HepG2 (cell line): ENCODE results near the gene CFAP90. TPM values are rescaled to one million over a fixed set of nuclear protein-coding genes. Genes with fewer than 3 reads are reported as not detected.

Source experiments
- ARID2 ChIP-seq: sonication (generic); formaldehyde crosslinking; IDR thresholded peaks from 2 replicates; pipeline ENCODE4 v1.8.1; 2022; ENCODE audit warnings: mild to moderate bottlenecking, missing genetic modification reagents, borderline replicate concordance
- CEBPB ChIP-seq: IDR thresholded peaks from 2 replicates; pipeline ENCODE4 v1.6.1; 2011; ENCODE audit warnings: low read depth, low read length, improper control_type of control experiment, borderline replicate concordance
- CREM ChIP-seq, 2 experiments: sonication (generic) in 1 of 2; formaldehyde crosslinking in 1 of 2; IDR thresholded peaks; 2 replicates each; pipeline versions ENCODE4 v1.4.0 to v1.6.1; 2016 to 2020; ENCODE audit warnings: antibody characterized with exemption in 1 of 2, mild to moderate bottlenecking in 1 of 2, missing genetic modification reagents in 1 of 2
- HDAC1 ChIP-seq: sonication (generic); formaldehyde crosslinking; IDR thresholded peaks from 2 replicates; pipeline ENCODE4 v1.5.1; 2020; ENCODE audit warnings: mild to moderate bottlenecking, missing genetic modification reagents
- HMGXB4 ChIP-seq, 2 experiments: sonication (generic) in 1 of 2; formaldehyde crosslinking in 1 of 2; IDR thresholded peaks; 2 replicates each; pipeline versions ENCODE4 v1.4.0 to v1.6.1; 2018 to 2020; ENCODE audit warnings: missing genetic modification reagents in 2 of 2, borderline replicate concordance in 1 of 2, low read depth in 1 of 2, mild to moderate bottlenecking in 1 of 2, missing biosample characterization in 1 of 2
- KAT7 ChIP-seq: IDR thresholded peaks from 2 replicates; pipeline ENCODE4 v1.6.1; 2018; ENCODE audit warnings: borderline replicate concordance, missing compliant biosample characterization
- MLLT10 ChIP-seq: sonication (generic); formaldehyde crosslinking; IDR thresholded peaks from 2 replicates; pipeline ENCODE4 v1.4.0; 2020; ENCODE audit warnings: missing genetic modification reagents
- NFKB2 ChIP-seq: sonication (generic); formaldehyde crosslinking; IDR thresholded peaks from 2 replicates; pipeline ENCODE4 v1.4.0; 2020; ENCODE audit warnings: missing genetic modification reagents, borderline replicate concordance
- NFKBIZ ChIP-seq: IDR thresholded peaks from 2 replicates; pipeline ENCODE4 v1.6.1; 2018; ENCODE audit warnings: missing genetic modification reagents, missing compliant biosample characterization
- RORA ChIP-seq: sonication (generic); formaldehyde crosslinking; IDR thresholded peaks from 2 replicates; pipeline ENCODE4 v1.5.0; 2020; ENCODE audit warnings: mild to moderate bottlenecking, missing genetic modification reagents, moderate library complexity
- SAFB2 ChIP-seq: sonication (generic); formaldehyde crosslinking; IDR thresholded peaks from 2 replicates; pipeline ENCODE4 v1.5.1; 2020; ENCODE audit warnings: missing genetic modification reagents, low read depth, mild to moderate bottlenecking, borderline replicate concordance
- SAP130 ChIP-seq: IDR thresholded peaks from 2 replicates; pipeline ENCODE4 v1.6.1; 2016; ENCODE audit warnings: low read depth
- SRSF4 ChIP-seq: fragments of 200-400 bp; formaldehyde crosslinking; IDR thresholded peaks from one replicate; pipeline ENCODE4 v1.6.1; 2018; ENCODE audit warnings: mild to moderate bottlenecking, low read depth, low read length, moderate library complexity; ENCODE audit not compliant: poor library complexity, severe bottlenecking
- TARDBP ChIP-seq: sonication (generic); formaldehyde crosslinking; IDR thresholded peaks from 2 replicates; pipeline ENCODE4 v1.8.0; 2022; ENCODE audit warnings: mild to moderate bottlenecking, missing genetic modification reagents
- TERF1 ChIP-seq: sonication (generic); formaldehyde crosslinking; IDR thresholded peaks from 2 replicates; pipeline ENCODE4 v1.8.0; 2022; ENCODE audit warnings: mild to moderate bottlenecking, missing genetic modification reagents, moderate library complexity
- TIGD3 ChIP-seq: sonication (generic); formaldehyde crosslinking; IDR thresholded peaks from 2 replicates; pipeline ENCODE4 v1.5.1; 2020; ENCODE audit warnings: mild to moderate bottlenecking, missing genetic modification reagents, borderline replicate concordance
- ZNF343 ChIP-seq: sonication (generic); formaldehyde crosslinking; IDR thresholded peaks from 2 replicates; pipeline ENCODE4 v1.4.0; 2020; ENCODE audit warnings: mild to moderate bottlenecking, missing genetic modification reagents
- ZNF563 ChIP-seq: sonication (generic); formaldehyde crosslinking; IDR thresholded peaks from 2 replicates; pipeline ENCODE4 v1.8.0; 2022; ENCODE audit warnings: mild to moderate bottlenecking, moderate library complexity, missing genetic modification reagents
- ZNF576 ChIP-seq: sonication (generic); formaldehyde crosslinking; IDR thresholded peaks from 2 replicates; pipeline ENCODE4 v1.4.0; 2020; ENCODE audit warnings: mild to moderate bottlenecking, missing genetic modification reagents
- ZNF644 ChIP-seq: IDR thresholded peaks from 2 replicates; pipeline ENCODE4 v1.6.1; 2016; ENCODE audit warnings: low read depth
- ZNF678 ChIP-seq: sonication (generic); formaldehyde crosslinking; IDR thresholded peaks from 2 replicates; pipeline ENCODE4 v1.4.0; 2020; ENCODE audit warnings: mild to moderate bottlenecking, missing genetic modification reagents
- ZXDC ChIP-seq: sonication (generic); formaldehyde crosslinking; IDR thresholded peaks from 2 replicates; pipeline ENCODE4 v1.5.0; 2020; ENCODE audit warnings: mild to moderate bottlenecking, missing genetic modification reagents
- polyA plus RNA-seq, 8 experiments: library from polyadenylated mRNA; depleted of rRNA in 3 of 8; stranded (reverse) in 7 of 8; unstranded in 1 of 8; fragments of >200 nt; fragmentation: Illumina TruSeq in 4 of 8; extraction: Trizol in 4 of 8; gene quantifications; 2 replicates each; pipeline versions ENCODE4 v1.2.1 to v1.2.3, GENCODE V29; 2011 to 2016; ENCODE audit warnings: low read depth in 4 of 8, missing spikeins in 1 of 8, mixed read lengths in 1 of 8; ENCODE audit not compliant: insufficient read depth in 1 of 8
- total RNA-seq, 5 experiments: library from RNA; depleted of rRNA; stranded (reverse); fragments of >200 nt; fragmentation: Illumina TruSeq; extraction: Trizol; gene quantifications; 2 replicates each; pipeline ENCODE4 v1.2.3, GENCODE V29; 2016; ENCODE audit warnings: low read depth in 1 of 5

Gene CFAP90
- total and polyA plus RNA-seq, 2 of the 13 experiments (the other 11 are each of a cell fraction or from before 2014, with no cell fraction given): 0.11 TPM; not detected in 1

- TF ChIP-seq MLLT10 (CRISPR knock-in tag) (no peak), TARDBP (peak; percentile 72), NFKB2 (peak; percentile 45; the same call in 1 of the 2 replicates), ARID2 (CRISPR knock-in tag) (peak; percentile 93), RORA (no peak), CEBPB (peak; percentile 57; the same call in 1 of the 2 replicates), ZNF343 (CRISPR knock-in tag) (0 out of 2 replicates have a peak, but pooled peaks have one; percentile 50), NFKBIZ (no peak), HDAC1 (CRISPR knock-in tag) (peak; percentile 93), SRSF4 (no peak), TERF1 (CRISPR knock-in tag) (no peak), SAFB2 (CRISPR knock-in tag) (0 out of 2 replicates have a peak, but pooled peaks have one; percentile 56), ZXDC (no peak), TIGD3 (CRISPR knock-in tag) (no peak), SAP130 (CRISPR knock-in tag) (peak; percentile 78; the same call in 1 of the 2 replicates), ZNF678 (CRISPR knock-in tag) (no peak; the same call in 1 of the 2 replicates), HMGXB4 (CRISPR knock-in tag; IDR thresholded peaks at IDR 0.05; ENCODE audit: borderline replicate concordance in 1 of 2, low read depth in 1 of 2) (peak; percentile 68 to 79; a peak in 1 of 4 replicates), ZNF563 (CRISPR knock-in tag) (0 out of 2 replicates have a peak, but pooled peaks have one; percentile 33), ZNF576 (CRISPR knock-in tag) (no peak), ZNF644 (no peak), KAT7 (CRISPR knock-in tag) (no peak), CREM (IDR thresholded peaks at IDR 0.05) (peak; percentile 83), CREM (CRISPR knock-in tag; IDR thresholded peaks at IDR 0.05) (no peak)
Measured at GRCh38 chr5:7868773-7869473, 18.0 kb upstream of the CFAP90 start, which contains the start of the genes FASTKD3 and MTRR (continued).
